ENCODE results near the gene KLHL5.

Gene KLHL5

GRCh38 chr4:39114436-39114835 is 52.4 kb downstream of the KLHL5 start:
- no peak for DNase-seq (ENCODE audit: low read depth)
- TF ChIP-seq, protein P1, sequence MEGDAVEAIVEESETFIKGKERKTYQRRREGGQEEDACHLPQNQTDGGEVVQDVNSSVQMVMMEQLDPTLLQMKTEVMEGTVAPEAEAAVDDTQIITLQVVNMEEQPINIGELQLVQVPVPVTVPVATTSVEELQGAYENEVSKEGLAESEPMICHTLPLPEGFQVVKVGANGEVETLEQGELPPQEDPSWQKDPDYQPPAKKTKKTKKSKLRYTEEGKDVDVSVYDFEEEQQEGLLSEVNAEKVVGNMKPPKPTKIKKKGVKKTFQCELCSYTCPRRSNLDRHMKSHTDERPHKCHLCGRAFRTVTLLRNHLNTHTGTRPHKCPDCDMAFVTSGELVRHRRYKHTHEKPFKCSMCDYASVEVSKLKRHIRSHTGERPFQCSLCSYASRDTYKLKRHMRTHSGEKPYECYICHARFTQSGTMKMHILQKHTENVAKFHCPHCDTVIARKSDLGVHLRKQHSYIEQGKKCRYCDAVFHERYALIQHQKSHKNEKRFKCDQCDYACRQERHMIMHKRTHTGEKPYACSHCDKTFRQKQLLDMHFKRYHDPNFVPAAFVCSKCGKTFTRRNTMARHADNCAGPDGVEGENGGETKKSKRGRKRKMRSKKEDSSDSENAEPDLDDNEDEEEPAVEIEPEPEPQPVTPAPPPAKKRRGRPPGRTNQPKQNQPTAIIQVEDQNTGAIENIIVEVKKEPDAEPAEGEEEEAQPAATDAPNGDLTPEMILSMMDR (IDR thresholded peaks at IDR 0.05; ENCODE audit: low read length, missing control alignments), result no peak
- H3K4me3 ChIP-seq (replicated peaks; ENCODE audit: low read depth, low read length), result no peak overlapping the region

DNA sequence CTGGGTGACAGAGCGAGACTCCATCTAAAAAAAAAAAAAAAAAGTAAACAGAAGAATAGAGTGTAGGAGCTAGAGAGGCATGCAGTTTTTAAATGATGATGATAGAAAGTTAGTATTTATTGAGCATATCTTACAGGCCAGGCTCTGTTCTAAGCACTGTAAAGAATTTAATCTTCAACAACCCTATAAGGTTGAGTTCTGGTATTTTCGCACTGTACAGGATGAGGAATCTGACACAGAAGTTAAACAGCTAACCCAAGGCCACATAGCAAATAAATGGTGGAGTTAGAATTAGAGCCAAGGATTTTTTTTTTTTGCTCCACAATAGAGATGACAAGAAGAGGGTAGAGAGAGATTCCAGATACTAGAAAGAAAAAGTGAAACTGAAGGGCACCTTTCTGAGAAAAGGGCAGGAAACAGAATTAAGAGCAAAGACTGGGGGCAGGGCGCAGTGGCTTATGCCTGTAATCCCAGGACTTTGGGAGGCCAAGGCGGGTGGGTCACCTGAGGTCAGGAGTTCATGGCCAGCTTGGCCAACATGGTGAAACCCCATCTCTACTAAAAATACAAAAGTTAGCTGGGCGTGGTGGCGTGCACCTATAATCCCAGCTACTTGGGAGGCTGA is 56.1 kb downstream of the KLHL5 start:
- no peak for DNase-seq (ENCODE audit: low read depth)
- H3K4me3 ChIP-seq (replicated peaks; ENCODE audit: low read depth, low read length), result no peak overlapping the region
- TF ChIP-seq, protein P1 (IDR thresholded peaks at IDR 0.05; ENCODE audit: low read length, missing control alignments), result no peak

DNA sequence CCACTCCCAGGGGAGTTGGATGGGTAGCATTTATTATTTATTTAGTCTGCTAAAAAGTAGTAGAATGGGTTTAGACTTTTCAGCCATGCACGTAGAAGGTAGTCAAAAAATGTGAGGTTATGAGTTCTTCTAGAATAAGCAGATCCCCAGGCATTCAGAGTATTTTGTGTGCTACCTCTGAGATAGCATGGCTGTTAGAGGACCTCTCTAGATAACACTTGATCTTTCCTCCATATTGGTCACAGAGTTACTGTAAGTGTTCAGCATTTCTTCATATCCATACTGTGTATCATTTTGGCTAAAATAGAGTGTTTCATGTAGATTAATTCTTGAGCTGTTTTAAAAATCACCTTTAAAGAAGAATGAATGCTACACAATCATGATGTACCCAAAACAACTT is 58.4 kb downstream of the KLHL5 start:
- DNase-seq (ENCODE audit: low read depth), result no peak
- no peak overlapping the region for H3K4me3 ChIP-seq (replicated peaks; ENCODE audit: low read depth, low read length)
- TF ChIP-seq, protein P1 (IDR thresholded peaks at IDR 0.05; ENCODE audit: low read length, missing control alignments), result no peak

DNA sequence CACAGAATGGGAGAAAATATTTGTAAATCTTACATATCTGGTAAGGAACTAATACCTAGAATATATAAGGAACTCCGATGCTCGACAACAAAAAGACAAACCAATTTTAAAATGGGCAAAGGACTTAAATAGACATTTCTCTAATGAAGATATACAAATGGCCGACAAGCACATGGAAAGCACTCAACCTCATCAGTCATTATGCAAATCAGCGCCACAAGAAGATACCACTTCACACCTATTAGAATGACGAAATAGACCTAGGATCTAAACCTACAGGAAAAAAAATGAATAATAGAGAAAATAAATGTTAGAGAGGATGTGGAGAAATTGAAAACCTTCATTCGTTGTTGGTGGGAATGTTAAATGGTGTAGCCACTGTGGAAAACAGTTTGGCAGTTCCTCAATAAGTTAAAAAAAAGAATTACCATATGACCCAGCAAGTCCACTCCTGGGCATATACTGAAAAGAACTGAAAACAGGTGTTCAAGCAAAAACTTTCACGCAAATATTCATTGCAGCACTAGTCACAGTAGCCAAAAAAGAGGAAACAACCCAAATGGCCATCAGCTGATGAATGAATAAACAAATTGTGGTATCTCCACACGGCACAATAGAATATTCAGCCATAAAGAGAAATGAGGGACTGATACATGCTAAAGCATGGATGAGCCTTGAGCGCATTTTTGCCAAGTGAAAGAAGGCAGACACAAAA is 63.0 kb downstream of the KLHL5 start:
- no peak overlapping the region for H3K4me3 ChIP-seq (replicated peaks; ENCODE audit: low read depth, low read length)
- TF ChIP-seq, protein P1 (IDR thresholded peaks at IDR 0.05; ENCODE audit: low read length, missing control alignments), result no peak
- DNase-seq (ENCODE audit: low read depth), result no peak

- TF ChIP-seq, protein P1 (IDR thresholded peaks at IDR 0.05; ENCODE audit: low read length, missing control alignments), result no peak
- DNase-seq (ENCODE audit: low read depth), result no peak
- H3K4me3 ChIP-seq (replicated peaks; ENCODE audit: low read depth, low read length), result no peak overlapping the region
These were observed 63.6 kb downstream of the KLHL5 start for GRCh38 chr4:39125600-39125985.

DNA sequence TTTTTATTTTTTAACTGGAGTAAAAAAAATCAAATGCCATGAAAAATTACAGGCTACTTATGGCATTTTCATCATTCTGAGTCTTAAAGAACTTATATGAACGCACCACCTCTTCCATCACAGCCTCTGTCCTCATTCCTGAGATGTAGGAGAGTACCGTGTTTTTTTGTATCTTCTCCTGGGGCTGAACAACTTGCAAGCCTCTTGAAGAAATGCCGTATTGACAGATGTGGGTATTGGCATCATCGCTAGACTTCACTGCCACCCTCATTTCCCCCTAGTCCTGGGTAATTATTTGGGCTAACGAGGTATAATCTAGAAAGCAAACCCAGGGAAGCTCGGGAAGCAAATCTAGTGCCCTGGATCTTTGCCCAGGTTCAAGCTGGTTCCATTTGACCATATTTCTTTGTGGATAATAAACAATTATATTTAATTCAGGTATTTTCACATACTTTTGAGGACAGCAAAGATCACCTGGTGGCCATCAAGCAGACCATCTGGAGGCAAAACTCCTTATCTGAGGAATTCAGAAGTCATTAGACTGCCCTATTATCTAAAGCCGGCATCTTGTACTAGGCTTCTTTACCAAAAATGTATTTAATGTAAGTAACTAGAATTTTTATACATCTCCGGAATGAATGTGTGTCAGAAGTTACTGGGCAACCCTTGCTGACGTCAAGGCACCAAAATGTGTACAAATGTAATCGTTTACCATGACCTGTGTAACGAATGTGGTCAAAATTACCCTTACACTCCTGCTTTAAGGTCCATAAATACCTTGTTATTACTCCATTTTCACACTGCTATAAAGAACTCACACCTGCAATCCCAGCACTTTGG is 64.4 kb downstream of the KLHL5 start:
- no peak overlapping the region for H3K4me3 ChIP-seq (replicated peaks; ENCODE audit: low read depth, low read length)
- TF ChIP-seq, protein P1 (IDR thresholded peaks at IDR 0.05; ENCODE audit: low read length, missing control alignments), result no peak

More for the DNA sequence above, 64.4 kb downstream of the KLHL5 start:
- no peak for DNase-seq (ENCODE audit: low read depth)

All from fibroblast of pulmonary artery (primary cell).